H9 (cell line): Measurements from ENCODE around the gene ZNF793. TPM values are rescaled to one million over a fixed set of nuclear protein-coding genes. Genes with fewer than 3 reads are reported as not detected.

Experiments used
- DNase-seq: peaks from one replicate; pipeline ENCODE4 v3.0.0-alpha.2; 2017
- H2AFZ ChIP-seq: one replicate; pipeline ENCODE4 v1.6.1; 2013; ENCODE audit warnings: mild to moderate bottlenecking, low read length, control low read depth, moderate library complexity
- H2AK5ac ChIP-seq: 2 replicates; pipeline ENCODE4 v1.6.1; 2013; ENCODE audit warnings: low read length, control low read depth, mixed read lengths; ENCODE audit not compliant: insufficient read length
- H2BK120ac ChIP-seq: one replicate; pipeline ENCODE4 v1.6.1; 2013; ENCODE audit warnings: low read depth, mild to moderate bottlenecking, low read length, control low read depth, inconsistent platforms; ENCODE audit not compliant: poor library complexity, severe bottlenecking
- H2BK12ac ChIP-seq: 2 replicates; pipeline ENCODE4 v1.6.1; 2013; ENCODE audit warnings: low read length, control low read depth, mixed read lengths, low read depth; ENCODE audit not compliant: insufficient read length
- H2BK15ac ChIP-seq: 2 replicates; pipeline ENCODE4 v1.6.1; 2013; ENCODE audit warnings: low read depth, low read length, control low read depth
- H2BK20ac ChIP-seq: one replicate; pipeline ENCODE4 v1.6.1; 2013; ENCODE audit warnings: low read depth, mild to moderate bottlenecking, low read length, control low read depth, inconsistent platforms; ENCODE audit not compliant: poor library complexity, severe bottlenecking
- H2BK5ac ChIP-seq: 2 replicates; pipeline ENCODE4 v1.6.1; 2013; ENCODE audit warnings: low read length, control low read depth, mixed read lengths; ENCODE audit not compliant: insufficient read length
- H3K14ac ChIP-seq: 2 replicates; pipeline ENCODE4 v1.6.1; 2013; ENCODE audit warnings: low read length, control low read depth; ENCODE audit not compliant: insufficient read depth
- H3K18ac ChIP-seq: 2 replicates; pipeline ENCODE4 v1.6.1; 2013; ENCODE audit warnings: low read depth, mild to moderate bottlenecking, mixed read lengths, low read length, control low read depth; ENCODE audit not compliant: insufficient read length
- H3K23ac ChIP-seq: 2 replicates; pipeline ENCODE4 v1.6.1; 2013; ENCODE audit warnings: low read length, control low read depth, mixed read lengths, low read depth; ENCODE audit not compliant: insufficient read length
- H3K23me2 ChIP-seq: 2 replicates; pipeline ENCODE4 v1.6.1; 2013; ENCODE audit warnings: low read depth, mild to moderate bottlenecking, mixed read lengths, low read length, control low read depth; ENCODE audit not compliant: insufficient read length, poor library complexity, severe bottlenecking
- H3K27ac ChIP-seq: 2 replicates; pipeline ENCODE4 v1.5.1; 2013; ENCODE audit warnings: low read length, control low read depth, mixed read lengths, low read depth; ENCODE audit not compliant: insufficient read length
- H3K27me3 ChIP-seq: 2 replicates; pipeline ENCODE4 v1.6.1; 2013; ENCODE audit warnings: low read length, control low read depth, inconsistent platforms; ENCODE audit not compliant: insufficient read depth
- H3K4ac ChIP-seq: 2 replicates; pipeline ENCODE4 v1.6.1; 2013; ENCODE audit warnings: low read depth, mild to moderate bottlenecking, control low read depth, inconsistent platforms, low read length, moderate library complexity
- H3K4me1 ChIP-seq: 2 replicates; pipeline ENCODE4 v1.6.1; 2013; ENCODE audit warnings: low read length, control low read depth, inconsistent platforms; ENCODE audit not compliant: insufficient read depth
- H3K4me2 ChIP-seq: 2 replicates; pipeline ENCODE4 v1.6.1; 2013; ENCODE audit warnings: low read length, control low read depth, mixed read lengths; ENCODE audit not compliant: insufficient read length, insufficient read depth
- H3K56ac ChIP-seq: 2 replicates; pipeline ENCODE4 v1.6.1; 2013; ENCODE audit warnings: low read depth, mild to moderate bottlenecking, mixed read lengths, low read length, control low read depth; ENCODE audit not compliant: insufficient read length
- H3K79me1 ChIP-seq: 2 replicates; pipeline ENCODE4 v1.6.1; 2013; ENCODE audit warnings: low read depth, mild to moderate bottlenecking, moderate library complexity, low read length, control low read depth, inconsistent platforms; ENCODE audit not compliant: insufficient read depth, poor library complexity, severe bottlenecking
- H3K79me2 ChIP-seq: 2 replicates; pipeline ENCODE4 v1.6.1; 2013; ENCODE audit warnings: low read length, control low read depth, inconsistent platforms; ENCODE audit not compliant: insufficient read depth
- H3K9ac ChIP-seq: 2 replicates; pipeline ENCODE4 v1.6.1; 2013; ENCODE audit warnings: low read length, control low read depth, mixed read lengths; ENCODE audit not compliant: insufficient read length; ENCODE audit errors: extremely low read depth
- H3K9me3 ChIP-seq: one replicate; pipeline ENCODE4 v1.6.1; 2013; ENCODE audit warnings: low read depth, low read length, inconsistent platforms; ENCODE audit not compliant: control insufficient read depth
- H3T11ph ChIP-seq: one replicate; pipeline ENCODE4 v1.6.1; 2013; ENCODE audit warnings: mild to moderate bottlenecking, low read length, control low read depth, inconsistent platforms
- H4K20me1 ChIP-seq: one replicate; pipeline ENCODE4 v1.6.1; 2013; ENCODE audit not compliant: control insufficient read depth, insufficient read length, insufficient read depth
- H4K5ac ChIP-seq: 2 replicates; pipeline ENCODE4 v1.6.1; 2013; ENCODE audit warnings: low read depth, mild to moderate bottlenecking, mixed read lengths, low read length, control low read depth; ENCODE audit not compliant: insufficient read length
- H4K8ac ChIP-seq: replicated peaks from 2 replicates; pipeline ENCODE4 v1.6.1; 2013; ENCODE audit warnings: low read length, control low read depth, mixed read lengths, low read depth; ENCODE audit not compliant: insufficient read length
- H4K91ac ChIP-seq: 2 replicates; pipeline ENCODE4 v1.6.1; 2013; ENCODE audit warnings: low read depth, mild to moderate bottlenecking, moderate library complexity, mixed read lengths, low read length, control low read depth; ENCODE audit not compliant: insufficient read length
- H3K27ac Mint-ChIP-seq, 3 experiments: 2 replicates in 2 of 3; 3 replicates in 1 of 3; pipeline ENCODE4 v1.8.0; 2020 to 2021; ENCODE audit warnings: mixed read lengths in 3 of 3, mild to moderate bottlenecking in 1 of 3, moderate library complexity in 1 of 3
- H3K27me3 Mint-ChIP-seq: 2 replicates; pipeline ENCODE4 v1.8.0; 2021; ENCODE audit warnings: low read depth, mild to moderate bottlenecking, moderate library complexity, mixed read lengths
- H3K36me3 Mint-ChIP-seq, 3 experiments: 2 replicates in 2 of 3; 3 replicates in 1 of 3; pipeline ENCODE4 v1.8.0; 2020 to 2021; ENCODE audit warnings: low read depth in 3 of 3, mixed read lengths in 3 of 3; ENCODE audit not compliant: insufficient read depth in 1 of 3
- H3K4me1 Mint-ChIP-seq, 2 experiments: 2 replicates each; pipeline ENCODE4 v1.8.0; 2020; ENCODE audit warnings: mixed read lengths in 2 of 2
- H3K4me3 Mint-ChIP-seq, 2 experiments: 2 replicates in 1 of 2; 3 replicates in 1 of 2; pipeline ENCODE4 v1.8.0; 2020 to 2021; ENCODE audit warnings: mild to moderate bottlenecking in 2 of 2, mixed read lengths in 2 of 2, moderate library complexity in 1 of 2
- H3K9me3 Mint-ChIP-seq, 2 experiments: 2 replicates in 1 of 2; 3 replicates in 1 of 2; pipeline ENCODE4 v1.8.0; 2020; ENCODE audit warnings: mild to moderate bottlenecking in 2 of 2, mixed read lengths in 2 of 2, moderate library complexity in 1 of 2
- WGBS: extraction: QIAGEN DNeasy Blood & Tissue Kit; methylation state at CpG from one replicate; pipeline ENCODE4 v1.1.7; 2013; ENCODE audit warnings: missing lambda C conversion rate, low lambda C conversion rate, mixed read lengths; ENCODE audit not compliant: insufficient read length; ENCODE audit errors: extremely low coverage; 5-methylcytosine and 5-hydroxymethylcytosine counted together
- total RNA-seq: library from RNA; stranded (reverse); gene quantifications from 2 replicates; pipeline ENCODE4 v1.2.1, GENCODE V29; 2021
- TF ChIP-seq, protein P1 (sequence below): fragments of 200-600 bp; sonication (generic); conservative IDR thresholded peaks from 3 replicates; pipeline ENCODE4 v1.8.0; 2021; ENCODE audit warnings: antibody characterized with exemption, mild to moderate bottlenecking

The ZNF793 gene
- total RNA-seq, 1 experiment from 2014 or later = 17.1 TPM

DNA sequence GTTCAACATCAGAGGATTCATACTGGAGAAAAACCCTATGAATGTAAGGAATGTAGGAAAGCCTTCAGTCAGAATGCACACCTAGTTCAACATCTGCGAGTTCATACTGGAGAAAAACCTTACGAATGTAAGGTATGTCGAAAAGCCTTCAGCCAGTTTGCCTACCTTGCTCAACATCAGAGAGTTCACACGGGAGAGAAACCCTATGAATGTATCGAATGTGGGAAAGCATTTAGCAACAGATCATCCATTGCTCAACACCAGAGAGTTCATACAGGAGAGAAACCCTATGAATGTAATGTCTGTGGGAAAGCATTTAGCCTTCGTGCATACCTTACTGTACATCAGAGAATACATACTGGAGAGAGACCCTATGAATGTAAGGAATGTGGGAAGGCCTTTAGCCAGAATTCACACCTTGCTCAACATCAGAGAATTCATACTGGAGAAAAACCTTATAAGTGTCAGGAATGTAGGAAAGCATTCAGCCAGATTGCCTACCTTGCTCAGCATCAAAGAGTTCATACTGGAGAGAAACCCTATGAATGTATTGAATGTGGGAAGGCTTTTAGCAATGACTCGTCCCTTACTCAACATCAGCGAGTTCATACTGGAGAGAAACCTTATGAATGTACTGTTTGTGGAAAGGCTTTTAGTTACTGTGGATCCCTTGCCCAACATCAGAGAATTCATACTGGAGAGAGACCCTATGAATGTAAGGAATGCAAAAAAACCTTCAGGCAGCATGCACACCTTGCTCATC is 22.2 kb upstream of the ZNF793 start:
- no CpG with 5 or more reads among the region's 8 CpGs for WGBS
- TF ChIP-seq, protein P1, sequence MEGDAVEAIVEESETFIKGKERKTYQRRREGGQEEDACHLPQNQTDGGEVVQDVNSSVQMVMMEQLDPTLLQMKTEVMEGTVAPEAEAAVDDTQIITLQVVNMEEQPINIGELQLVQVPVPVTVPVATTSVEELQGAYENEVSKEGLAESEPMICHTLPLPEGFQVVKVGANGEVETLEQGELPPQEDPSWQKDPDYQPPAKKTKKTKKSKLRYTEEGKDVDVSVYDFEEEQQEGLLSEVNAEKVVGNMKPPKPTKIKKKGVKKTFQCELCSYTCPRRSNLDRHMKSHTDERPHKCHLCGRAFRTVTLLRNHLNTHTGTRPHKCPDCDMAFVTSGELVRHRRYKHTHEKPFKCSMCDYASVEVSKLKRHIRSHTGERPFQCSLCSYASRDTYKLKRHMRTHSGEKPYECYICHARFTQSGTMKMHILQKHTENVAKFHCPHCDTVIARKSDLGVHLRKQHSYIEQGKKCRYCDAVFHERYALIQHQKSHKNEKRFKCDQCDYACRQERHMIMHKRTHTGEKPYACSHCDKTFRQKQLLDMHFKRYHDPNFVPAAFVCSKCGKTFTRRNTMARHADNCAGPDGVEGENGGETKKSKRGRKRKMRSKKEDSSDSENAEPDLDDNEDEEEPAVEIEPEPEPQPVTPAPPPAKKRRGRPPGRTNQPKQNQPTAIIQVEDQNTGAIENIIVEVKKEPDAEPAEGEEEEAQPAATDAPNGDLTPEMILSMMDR = no peak

More for the DNA sequence above, 22.2 kb upstream of the ZNF793 start:
- Histone ChIP-seq H3K4me1 (no peaks in the 10 kb centered on the region), H4K20me1 (no peaks in the 10 kb centered on the region), H4K91ac (no peak overlapping the region), H3K56ac (no peak overlapping the region), H2BK12ac (no peak overlapping the region), H3K4ac (no peak overlapping the region), H3K9me3 (peaks cover 54% of the 10 kb centered on the region), H3K79me2 (no peaks in the 10 kb centered on the region), H3K23me2 (no peaks in the 10 kb centered on the region), H2AK5ac (no peak overlapping the region), H4K5ac (no peak overlapping the region), H3T11ph (no peak overlapping the region), H3K14ac (no peak overlapping the region), H3K9ac (no peak overlapping the region), H4K8ac (no peak overlapping the region), H2BK120ac (no peak overlapping the region), H3K27ac (no peak overlapping the region), H2BK5ac (no peak overlapping the region), H2BK20ac (no peak overlapping the region), H3K79me1 (no peaks in the 10 kb centered on the region), H2AFZ (no peak overlapping the region), H3K4me2 (no peak overlapping the region), H3K27me3 (no peaks in the 10 kb centered on the region), H3K23ac (no peak overlapping the region), H2BK15ac (no peak overlapping the region), H3K18ac (no peak overlapping the region)
- no peak for DNase-seq
- no peaks in the 10 kb centered on the region for H3K4me1 Mint-ChIP-seq
- H3K4me3 Mint-ChIP-seq = no peak overlapping the region
- H3K36me3 Mint-ChIP-seq = peaks cover 53 to 67% (median 66%) of the 10 kb centered on the region in 3 experiments
- H3K27me3 Mint-ChIP-seq = peaks cover 2% of the 10 kb centered on the region; the same call in 1 of the 2 replicates
- no peak overlapping the region for H3K27ac Mint-ChIP-seq
- peaks cover 88 to 90% of the 10 kb centered on the region in 2 experiments for H3K9me3 Mint-ChIP-seq
